HG02840 (cell line): Measurements from ENCODE around the gene LYPD6.

ENCODE experiments used
- ATAC-seq: cut with Tn5 transposase; IDR thresholded peaks from one replicate; pipeline ENCODE4 v1.9.1; 2021; ENCODE audit warnings: mild to moderate bottlenecking, moderate library complexity, moderate number of reproducible peaks; ENCODE audit not compliant: unreplicated experiment, low FRiP score

The LYPD6 gene

DNA sequence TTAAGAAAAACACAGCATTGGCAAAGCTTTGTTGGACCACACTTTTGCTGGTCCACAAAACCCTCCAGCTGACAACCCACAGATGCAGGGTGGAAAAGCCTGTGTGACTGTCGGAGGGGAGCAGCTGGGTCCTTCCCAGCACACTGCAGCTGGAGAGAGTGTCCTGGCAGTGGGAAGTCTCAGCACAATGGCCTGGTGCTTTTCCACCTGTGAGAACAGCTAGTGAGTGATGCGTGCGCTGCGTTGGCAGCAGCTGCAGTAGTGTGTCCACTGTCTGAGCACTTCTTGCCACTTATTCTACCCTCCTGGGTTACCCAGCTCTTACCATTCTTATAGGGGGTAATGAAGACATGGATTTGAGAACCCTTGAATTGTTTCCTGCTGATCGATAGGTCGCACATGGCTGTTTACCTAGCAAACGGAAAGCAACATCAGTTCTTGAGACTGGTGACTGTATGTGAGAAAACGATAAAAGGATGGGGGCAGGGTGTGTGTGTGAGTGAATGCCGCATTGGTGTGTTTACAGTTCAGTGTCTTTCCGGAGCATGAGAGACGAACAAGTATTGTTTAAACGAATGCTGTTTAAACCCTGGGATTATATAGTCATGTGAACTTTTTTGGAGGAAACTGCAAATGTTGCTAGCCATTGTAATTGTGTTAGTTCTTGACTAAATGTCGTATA lies 69.7 kb downstream of the LYPD6 start:
- ATAC-seq, result no peak

DNA sequence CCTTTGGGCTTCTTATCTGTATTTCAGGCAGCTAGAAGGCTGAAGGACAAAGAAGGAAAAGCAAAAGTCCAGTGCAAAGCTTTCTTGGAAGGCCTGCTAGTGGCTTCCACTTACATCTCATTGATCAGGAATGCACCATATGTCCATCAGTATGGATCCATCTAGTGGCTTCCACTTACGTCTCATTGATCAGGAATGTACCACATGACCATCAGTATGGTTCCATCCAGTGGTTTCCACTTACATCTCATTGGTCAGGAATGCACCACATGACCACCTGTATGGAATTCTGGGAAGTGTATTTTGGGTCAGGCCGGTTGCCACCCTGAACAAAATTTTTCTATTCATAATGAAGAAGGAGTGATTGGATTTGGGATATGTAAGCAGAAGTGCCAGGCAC lies 70.6 kb downstream of the LYPD6 start:
- no peak for ATAC-seq

GRCh38 chr2:149409506-149409905 lies 79.1 kb downstream of the LYPD6 start:
- no peak for ATAC-seq

GRCh38 chr2:149410701-149411484 lies 80.5 kb downstream of the LYPD6 start:
- ATAC-seq, result no peak

- ATAC-seq, result no peak
Measured at GRCh38 chr2:149413487-149413886, 83.1 kb downstream of the LYPD6 start.

DNA sequence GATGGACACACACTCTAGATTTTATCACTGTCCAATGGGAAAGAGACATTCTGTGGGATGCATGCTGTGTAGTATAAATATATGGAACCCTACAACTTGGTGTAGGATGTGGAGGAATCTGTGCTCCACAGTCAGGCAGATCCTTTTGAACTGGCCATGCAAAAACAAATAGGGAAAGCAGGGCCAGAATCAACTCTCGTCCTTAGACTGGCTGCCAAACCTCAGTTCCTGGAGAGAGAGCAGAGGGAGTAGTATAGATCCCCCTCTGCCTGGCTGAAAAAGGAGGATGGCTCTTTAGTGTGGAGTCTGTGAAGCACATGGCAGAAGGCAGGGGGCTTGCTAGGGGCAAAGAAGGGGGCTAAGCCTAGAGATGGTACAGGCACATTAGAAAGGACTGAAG lies 84.7 kb downstream of the LYPD6 start:
- ATAC-seq, result no peak

DNA sequence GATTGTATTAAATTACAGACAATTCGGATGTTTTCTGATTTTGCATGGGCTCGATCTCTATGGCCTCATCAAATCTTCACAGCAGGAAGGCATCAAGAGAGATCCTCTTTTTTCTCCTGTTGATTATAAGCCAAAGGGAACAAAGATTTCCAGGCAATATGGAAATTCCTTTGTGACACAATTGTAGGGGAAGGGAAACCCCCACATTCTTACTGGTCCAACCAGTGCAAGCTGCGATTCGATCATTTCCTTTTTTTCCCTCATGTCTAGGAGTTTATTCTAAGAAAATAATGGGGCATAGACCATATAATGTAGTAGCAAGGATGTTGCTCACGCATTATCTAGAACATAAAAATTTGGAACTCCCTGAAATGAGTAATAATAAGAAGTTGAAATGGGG lies 87.7 kb downstream of the LYPD6 start:
- ATAC-seq, result no peak

GRCh38 chr2:149420053-149420963 lies 89.9 kb downstream of the LYPD6 start:
- ATAC-seq, result no peak

DNA sequence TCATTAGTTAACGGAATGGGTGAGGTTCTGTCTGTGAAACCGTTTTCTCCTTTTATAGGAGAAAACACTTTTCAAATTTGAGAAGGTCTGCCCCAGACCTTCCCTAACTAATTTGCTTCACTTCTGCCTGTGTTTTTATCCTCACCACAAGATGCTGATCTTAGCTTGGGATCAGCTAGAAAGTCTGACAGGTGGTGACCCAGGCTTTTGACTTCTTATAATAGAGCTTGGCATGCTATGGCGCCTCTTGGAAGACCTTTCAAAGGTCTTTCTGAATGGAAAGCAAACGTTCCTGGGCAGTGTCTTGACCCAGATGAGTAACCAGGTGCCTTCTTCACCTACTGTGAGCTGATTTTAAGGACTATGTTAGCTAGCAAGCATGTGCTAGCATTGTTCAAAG lies 91.4 kb downstream of the LYPD6 start:
- ATAC-seq, result no peak

DNA sequence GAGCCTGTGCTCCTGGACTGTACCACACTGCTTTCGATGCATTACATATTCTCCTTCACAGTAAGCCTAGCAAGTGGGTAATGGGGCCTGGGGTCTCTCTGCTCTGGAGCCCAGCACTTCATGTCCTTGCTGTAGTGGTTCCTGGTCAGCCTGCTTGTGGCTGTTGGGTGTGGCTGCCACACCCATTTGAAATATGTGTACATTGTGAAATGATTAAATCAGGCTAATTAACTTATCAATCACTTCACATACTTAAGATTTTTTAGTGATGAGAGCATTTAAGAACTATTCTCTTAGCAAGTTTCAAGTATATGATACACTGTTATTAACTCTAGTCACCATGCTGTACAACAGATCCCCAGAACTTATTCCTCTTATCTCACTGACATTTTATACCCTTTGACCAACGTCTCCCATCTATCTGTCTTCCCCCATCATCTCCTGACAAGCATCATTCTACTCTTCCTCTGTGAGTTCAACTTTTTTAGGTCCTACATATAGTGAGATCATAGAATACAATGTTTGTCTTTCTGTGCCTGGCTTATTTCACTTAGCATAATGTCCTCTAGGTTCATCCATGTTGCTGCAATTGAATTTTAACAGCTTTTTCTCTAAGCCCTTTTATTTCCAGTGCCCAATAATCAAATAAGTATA lies 92.1 kb downstream of the LYPD6 start:
- ATAC-seq, result no peak

DNA sequence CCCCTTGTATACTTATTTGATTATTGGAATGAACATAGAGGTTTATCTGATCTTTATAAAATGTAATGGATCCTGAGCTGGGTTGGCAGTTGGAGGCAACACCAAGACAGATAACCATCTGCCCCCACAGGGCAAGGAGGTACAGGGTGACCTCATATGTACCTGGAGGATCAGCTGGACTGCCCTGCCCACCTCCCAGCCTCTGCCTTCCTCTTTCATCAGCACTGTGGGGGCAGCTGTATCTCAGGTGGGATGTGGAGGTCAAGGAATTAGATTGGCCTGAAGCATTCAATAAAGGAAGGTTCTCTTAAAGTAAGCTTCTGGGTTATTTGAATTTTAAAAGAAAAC lies 92.6 kb downstream of the LYPD6 start:
- no peak for ATAC-seq

GRCh38 chr2:149423630-149424029 lies 93.2 kb downstream of the LYPD6 start:
- ATAC-seq, result no peak

DNA sequence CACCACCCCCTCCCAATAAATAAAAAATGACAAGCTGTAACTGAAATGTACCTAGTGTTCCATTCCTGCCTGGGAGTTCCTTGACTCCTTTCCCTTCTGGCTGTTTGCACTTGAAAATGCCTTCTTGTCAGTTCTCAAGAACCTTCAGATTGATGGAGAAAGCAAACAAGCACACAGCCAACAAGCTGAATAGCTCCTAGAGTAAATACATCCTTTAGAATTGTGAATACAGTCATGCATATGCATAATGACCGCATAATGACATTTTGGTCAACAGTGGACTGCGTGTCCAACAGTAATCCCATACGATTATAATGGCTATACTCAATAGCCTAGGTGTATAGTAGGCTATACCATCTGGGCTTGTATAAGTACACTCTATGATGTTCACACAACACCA lies 97.0 kb downstream of the LYPD6 start:
- ATAC-seq, result no peak

DNA sequence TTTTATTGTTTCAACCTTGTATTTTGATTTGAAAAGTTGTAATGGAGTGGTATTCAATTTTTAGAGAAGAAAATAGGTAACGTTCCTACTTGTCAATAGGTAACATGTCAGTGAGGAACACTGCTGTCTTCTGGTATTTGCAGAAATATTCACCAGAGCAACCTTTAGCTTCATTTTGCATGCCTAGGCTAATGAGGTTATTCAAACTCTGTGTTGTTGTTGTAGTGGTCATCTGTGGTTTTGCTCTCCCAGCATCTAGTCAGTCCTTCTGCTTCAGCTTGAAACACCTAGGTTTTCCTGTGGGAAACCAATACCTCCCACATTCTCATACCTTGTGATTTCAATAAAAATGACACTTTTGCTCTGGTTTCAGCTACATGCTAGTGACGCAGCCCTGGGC lies 98.4 kb downstream of the LYPD6 start:
- ATAC-seq, result no peak

GRCh38 chr2:149430743-149431736 lies 100.7 kb downstream of the LYPD6 start:
- no peak for ATAC-seq

- no peak for ATAC-seq
Measured at GRCh38 chr2:149438330-149438960, 108.1 kb downstream of the LYPD6 start.

DNA sequence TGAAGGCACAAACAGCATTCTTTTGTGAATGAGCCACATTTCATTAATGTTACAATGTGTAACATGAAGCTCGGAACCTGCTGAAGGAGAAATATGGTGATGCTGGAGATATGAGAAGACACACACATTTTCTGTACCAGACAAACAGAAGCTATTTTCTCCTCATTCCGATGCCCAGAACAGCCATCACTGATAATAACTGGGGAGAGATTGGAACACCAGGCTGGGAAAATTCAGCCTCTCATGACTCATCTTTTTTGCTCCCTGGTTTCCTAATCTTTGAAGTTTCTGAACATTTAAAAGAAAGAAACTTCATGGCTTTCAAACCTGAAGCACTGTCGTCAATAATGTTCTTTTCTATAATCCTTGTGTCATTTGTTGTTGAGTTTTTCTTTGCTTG lies 110.9 kb downstream of the LYPD6 start:
- ATAC-seq, result no peak

- ATAC-seq, result no peak
Measured at GRCh38 chr2:149442346-149442745, 112.0 kb downstream of the LYPD6 start.

GRCh38 chr2:149443150-149443549 lies 112.8 kb downstream of the LYPD6 start:
- no peak for ATAC-seq
